HG02943 (cell line): ENCODE measurements around the gene MRPL23.

Experiments used
- ATAC-seq: cut with Tn5 transposase; IDR thresholded peaks from one replicate; pipeline ENCODE4 v1.9.1; 2021; ENCODE audit warnings: mild to moderate bottlenecking, low read depth, moderate library complexity; ENCODE audit not compliant: unreplicated experiment

Gene MRPL23

DNA sequence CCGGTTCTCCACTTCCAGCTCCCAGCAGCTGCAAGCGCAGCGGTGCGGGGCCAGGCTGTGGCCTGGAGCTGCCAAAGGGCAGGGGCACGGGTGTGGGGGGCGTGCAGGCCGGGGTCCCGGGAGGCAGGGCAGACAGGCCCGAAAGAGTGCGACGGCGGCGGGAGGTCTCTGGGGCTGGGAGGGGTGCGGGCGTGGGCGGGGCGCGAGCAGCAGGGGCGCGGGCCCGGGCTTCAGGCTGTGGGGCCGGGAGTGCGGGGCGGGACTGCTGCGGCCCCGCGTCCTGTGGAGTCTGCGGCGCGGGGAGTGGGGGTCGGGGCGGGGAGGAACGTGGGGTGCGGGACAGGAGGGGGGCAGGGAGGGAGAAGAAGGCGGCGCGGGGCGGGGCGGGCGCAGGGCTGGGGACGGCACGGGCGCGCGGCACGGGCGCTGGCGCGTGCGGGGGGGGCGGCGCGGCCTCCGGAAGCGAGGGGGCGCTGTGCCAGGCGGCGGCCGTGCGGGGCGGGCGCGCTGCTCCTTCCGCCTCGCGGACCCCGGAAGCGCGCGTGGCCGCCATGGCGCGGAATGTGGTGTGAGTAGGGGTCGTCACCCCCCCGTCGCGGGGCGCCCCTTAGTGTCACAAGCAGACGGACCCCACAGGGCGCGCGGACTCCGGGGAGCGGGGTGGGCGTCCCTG, at the start of gene MRPL23:
TSS of gene MRPL23 (plus strand) at position 521 of the 673 bp plus-strand sequence. CDS start at position 552, 31 bp downstream.
- no peak for ATAC-seq

GRCh38 chr11:1899090-1899489, 48.0 kb upstream of the MRPL23 start:
- no peak for ATAC-seq

DNA sequence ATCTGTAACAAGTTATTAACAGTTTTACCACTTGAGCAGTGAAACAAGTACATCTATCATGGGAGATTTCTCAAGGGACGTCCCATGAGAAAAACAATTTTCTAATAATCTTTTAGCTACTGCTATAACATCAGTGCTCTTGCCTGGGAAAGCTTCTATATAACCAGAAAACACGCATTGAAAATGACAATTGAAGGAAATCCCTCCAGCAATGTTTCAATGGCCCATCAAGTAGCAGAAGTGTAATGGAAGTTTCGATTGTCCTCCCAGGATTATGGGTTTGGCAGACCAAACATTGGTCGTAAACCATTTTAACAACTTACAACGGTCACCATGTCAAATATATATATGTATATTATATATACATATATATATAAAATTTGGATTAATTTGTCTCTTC, 47.4 kb upstream of the MRPL23 start:
- ATAC-seq = no peak

DNA sequence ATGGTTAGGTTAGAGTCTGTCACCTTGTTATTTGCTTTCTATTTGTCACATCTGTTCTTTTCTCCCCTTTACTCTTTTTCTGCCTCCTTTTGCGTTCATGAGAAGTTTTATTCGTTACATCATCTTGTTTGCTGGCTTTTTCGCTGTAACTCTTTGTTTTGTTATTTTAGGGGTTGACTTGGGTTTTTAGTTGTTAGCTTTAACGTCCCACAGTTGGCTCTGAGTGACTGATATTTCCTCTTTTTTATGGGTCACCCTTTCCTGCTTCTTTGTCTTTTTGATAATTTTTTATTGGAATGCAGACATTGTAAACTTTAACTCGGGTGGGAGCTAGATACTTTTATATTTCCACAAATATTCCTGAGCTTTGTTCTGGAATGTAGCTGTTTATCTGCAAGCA, 41.0 kb upstream of the MRPL23 start:
- ATAC-seq = no peak

DNA sequence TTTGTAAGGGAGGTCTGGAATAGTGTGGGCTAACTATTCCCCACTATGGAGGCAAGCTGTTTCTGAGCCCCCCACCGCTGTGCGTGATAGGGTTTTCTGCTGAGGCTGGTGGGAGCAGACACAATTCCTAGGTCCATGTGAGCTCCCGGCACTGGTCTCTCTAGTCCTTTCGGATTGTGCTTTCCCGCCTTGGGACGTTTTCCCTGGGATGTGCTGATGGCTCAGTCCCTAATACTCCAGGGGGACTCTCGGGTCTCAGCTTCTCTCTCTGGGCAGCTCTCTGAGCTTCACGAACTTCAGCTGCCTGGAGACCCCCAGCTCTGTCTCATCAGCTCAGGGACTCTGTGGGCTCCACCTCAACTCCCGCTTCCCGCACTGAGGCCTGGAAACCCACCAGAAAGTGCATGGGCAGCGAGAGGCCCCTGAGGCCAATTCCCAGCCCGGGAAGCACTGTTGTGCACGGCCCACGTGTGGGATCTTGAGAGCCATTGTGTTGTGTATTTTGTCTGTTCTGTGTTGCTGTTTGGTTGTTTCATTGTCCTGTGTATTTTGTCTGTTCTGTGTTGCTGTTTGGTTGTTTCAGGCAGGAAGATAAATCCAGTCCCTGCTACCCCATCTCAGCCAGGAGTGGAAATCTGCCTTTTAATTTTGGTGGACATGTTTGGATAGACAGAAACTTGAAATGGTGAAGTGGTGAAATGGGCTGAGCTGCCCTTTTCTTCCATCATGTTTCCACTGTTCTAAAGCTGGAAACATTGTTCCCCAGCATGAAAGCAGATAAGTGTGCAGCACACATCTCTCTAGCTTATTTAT, 40.3 kb upstream of the MRPL23 start:
- ATAC-seq = no peak

DNA sequence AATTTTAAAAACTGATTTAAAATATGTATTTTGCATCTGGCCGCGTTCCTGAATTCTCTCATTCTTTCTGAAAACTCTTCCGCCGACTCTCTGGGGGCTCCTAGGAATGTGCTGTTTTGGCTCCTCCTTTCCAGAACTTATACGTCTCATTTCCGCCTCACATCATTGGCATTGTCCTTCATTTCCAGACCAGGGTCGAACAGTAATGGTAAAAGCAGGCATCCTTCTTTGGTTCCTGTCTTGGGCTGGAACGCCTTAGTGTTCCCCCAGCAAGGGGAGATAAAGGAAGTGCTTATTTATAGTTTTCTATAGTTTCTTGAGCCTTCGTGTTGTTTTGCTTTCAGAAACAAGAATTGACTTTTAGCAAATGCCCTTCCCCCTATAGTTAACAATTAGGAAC, 38.5 kb upstream of the MRPL23 start:
- ATAC-seq = no peak

DNA sequence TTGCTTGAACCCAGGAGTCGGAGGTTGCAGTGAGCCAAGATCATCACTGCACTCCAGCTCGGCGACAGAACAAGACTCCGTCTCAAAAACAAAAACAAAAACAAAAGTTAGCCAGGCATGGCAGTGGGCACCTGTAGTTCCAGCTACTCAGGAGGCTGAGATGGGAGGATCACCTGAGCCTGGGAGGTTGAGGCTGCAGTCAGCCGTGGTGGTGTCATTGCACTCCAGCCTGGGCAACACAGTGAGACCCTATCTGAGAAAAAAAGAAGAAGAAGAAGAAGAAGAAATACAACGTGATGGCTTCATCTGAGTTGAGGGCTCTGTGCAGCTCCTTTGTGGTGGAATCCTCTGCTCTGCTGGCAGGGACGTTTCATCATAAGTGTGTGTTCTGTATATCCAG, 37.6 kb upstream of the MRPL23 start:
- ATAC-seq = no peak

- no peak for ATAC-seq
Measured at GRCh38 chr11:1912289-1912878, 34.7 kb upstream of the MRPL23 start.

- no peak for ATAC-seq
Measured at GRCh38 chr11:1913271-1914060, 33.7 kb upstream of the MRPL23 start.

DNA sequence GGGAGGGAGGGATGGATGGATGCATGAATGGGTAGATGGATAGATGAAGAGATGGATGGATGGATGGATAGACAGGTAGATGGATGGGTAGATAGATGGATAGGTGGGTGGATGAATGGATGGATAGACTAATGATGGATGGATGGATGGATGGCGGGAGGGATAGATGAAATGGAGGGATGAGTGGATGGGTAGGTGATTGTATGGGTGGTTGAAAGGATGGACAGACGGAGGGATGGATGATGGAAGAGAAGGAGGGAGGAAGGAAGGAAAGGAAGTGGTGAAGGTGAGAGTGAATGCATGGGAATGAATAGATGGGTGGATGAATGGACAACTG, 31.4 kb upstream of the MRPL23 start:
- ATAC-seq = no peak

- no peak for ATAC-seq
Measured at GRCh38 chr11:1916132-1916985, 30.8 kb upstream of the MRPL23 start.

DNA sequence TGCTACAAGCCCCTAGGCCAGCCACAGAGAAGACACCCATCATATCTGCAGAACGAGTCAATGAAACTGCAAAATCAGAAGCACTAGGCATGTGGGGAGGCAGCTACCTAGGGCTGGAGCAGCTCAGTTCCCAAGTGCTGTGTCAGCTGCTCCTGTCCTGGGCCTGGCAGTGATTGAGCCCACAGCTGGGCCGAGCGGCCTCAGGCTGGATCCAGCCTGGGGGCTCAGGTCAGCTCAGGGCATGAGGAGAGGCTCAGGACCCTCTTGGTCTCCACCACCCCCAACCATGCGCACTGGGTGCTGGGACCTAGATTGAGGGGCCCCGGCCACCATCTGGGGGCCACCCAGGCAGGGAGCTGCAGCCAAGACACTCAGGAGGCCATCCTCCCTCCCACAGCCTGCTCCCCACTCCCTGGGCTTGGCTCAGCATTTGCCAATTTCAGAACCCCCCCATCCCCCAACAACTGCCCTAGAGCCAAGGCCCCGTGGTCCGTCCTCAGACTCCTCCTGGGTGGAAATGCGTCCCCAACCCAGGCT, 30.1 kb upstream of the MRPL23 start:
- ATAC-seq = no peak

DNA sequence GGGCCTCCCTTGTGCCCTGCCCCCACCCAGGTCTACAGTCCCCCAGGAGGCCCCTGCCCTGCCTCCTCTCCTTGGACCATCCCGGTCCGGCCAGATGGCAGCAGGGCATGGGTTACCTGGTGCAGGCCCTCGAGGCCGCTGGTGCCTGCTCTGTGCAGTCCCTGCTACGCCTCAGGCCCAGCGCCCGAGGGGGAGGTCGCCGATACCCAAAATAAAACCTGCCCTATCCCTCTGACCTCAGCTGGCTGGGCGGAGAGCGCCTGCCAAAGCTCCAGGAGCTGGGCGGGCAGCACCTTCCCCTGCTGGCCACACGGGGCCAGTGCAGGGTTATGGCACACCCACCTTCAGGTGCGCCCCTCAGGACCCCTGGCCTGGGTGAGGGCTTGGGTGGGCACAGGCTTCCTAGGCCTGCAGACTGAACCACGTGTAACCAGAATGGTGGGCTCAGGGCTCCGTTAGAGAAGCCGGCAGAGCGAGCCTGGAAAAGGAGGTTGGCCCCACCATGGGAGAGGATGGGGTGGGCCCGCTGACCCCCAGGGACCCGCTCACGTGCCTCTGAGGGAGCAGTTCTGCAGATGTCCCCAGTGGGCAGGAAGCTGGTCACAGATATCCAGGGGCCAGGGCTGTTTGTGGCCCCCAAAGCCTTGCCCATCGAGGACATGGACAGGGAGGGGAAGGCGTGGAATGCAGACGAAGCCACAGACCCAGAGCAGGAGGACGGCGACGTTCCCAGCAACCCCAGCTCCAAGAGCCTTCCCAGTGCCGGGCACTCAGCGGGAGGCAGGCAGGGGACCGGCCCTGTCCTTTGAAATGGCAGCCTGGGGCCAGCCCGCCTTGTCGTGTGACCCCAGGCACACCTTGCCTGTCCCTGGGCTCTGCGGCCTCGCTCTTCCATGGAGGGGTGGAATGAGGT, 29.4 kb upstream of the MRPL23 start:
- no peak for ATAC-seq

DNA sequence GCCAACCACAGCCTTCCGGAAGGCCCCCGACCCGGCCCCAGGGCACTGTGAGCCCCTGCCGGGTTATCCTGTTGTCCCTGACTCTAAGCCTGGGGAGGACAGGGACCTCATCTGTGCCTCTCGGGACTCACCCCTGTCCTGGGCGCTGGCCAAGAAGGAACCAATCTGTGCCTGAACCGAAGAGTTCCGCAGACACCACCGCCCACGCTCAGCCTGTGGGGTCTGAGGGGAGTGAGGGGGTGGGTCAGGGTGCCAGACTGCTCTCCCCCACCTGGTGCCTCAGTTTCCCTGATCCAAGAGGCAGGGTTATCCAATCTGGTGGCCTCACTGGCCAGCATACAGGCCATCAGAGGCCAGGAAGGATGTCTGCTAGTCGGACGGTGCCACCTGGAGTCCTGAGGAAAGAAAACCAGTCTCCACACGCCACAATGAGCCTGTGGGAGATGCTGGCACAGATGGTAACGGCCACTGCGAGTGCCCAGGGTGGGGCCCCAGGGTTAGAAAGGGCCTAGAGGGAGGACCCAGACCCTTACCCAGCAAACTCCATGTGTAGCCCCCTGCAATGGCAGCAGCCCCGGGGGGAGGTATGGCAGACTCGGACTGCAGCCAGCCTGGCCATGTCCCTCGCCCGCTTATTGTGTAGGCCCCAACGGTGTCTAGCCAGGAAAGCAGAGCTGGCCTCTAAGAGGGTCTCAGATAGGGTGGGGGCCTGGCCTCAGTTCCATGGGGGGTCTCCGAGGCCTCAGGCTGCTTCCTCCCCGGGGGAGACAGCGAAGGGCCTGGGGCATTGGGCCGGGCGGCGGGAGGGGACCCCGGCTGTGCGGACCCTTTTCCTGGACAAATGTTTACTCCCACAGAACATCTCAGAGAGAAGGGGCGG, 28.5 kb upstream of the MRPL23 start:
- ATAC-seq = no peak

DNA sequence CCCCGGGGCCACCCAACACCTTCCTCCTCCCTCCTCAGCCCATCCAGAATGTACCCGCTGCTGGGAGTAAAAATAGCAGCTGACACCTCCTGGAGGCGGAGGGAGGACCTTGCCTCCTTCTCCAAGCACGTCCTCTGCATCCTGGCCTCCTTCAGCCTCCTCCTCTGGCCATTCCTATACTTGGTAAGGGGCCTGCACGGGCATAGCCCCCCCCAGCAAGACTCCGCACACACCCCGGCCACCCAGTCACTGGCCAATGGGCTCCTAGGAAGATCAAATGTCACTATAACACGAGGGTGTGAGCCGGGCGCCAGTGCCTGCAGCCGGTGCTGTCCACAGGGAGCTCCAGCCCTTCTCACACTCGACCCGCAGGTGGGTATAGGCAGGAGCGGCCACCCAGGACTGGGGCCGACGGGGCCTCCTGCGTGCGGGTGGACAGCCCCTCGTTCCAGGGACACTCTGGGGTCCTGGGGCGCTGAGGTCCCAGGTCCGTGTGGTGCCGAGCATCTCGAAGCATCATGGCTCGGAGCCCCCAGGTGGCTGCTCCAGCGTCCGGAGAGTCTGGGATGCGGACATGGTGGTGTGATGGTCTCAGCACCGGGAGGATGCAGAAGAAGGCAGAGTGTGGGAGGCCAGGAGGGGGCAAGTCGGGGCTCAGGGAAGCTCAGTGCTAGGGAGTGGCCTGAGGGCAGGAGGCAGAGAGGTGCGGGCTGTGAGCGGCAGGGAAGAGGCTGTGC, 27.6 kb upstream of the MRPL23 start, which contains the start of gene TNNT3:
TSS of gene TNNT3 (plus strand) at position 313 of the 737 bp plus-strand sequence. CDS start 3,172 bp downstream, outside the sequence.
- no peak for ATAC-seq

- no peak for ATAC-seq
Measured at GRCh38 chr11:1920128-1920908, 26.8 kb upstream of the MRPL23 start.
